Heart right ventricle (tissue), 16 donors: ENCODE results near the gene CLN3. TPM values are rescaled to one million over a fixed set of nuclear protein-coding genes. Genes with fewer than 3 reads are reported as not detected.

Experiments used
- ATAC-seq, 8 donors: fragments of 200-7000 bp; cut with Tn5 transposase; one replicate each; pipeline ENCODE4 v1.9.1; 2020; ENCODE audit warnings: mild to moderate bottlenecking in 8 of 8, moderate library complexity in 8 of 8, moderate number of reproducible peaks in 1 of 8
- DNase-seq, 2 donors: peaks; one replicate each; pipeline ENCODE4 v3.0.0-alpha.2; 2020
- H3K27ac ChIP-seq, 10 donors: fragments of 200-600 bp; sonication (generic) in 2 of 10; one replicate each; pipeline versions ENCODE4 v1.5.0 to v1.8.0; 2020 to 2022; ENCODE audit warnings: mild to moderate bottlenecking in 3 of 10
- H3K27me3 ChIP-seq, 7 donors: fragments of 200-600 bp; one replicate each; pipeline ENCODE4 v1.8.0; 2021 to 2022; ENCODE audit warnings: mild to moderate bottlenecking in 2 of 7
- H3K36me3 ChIP-seq, 9 donors: fragments of 200-600 bp; sonication (generic) in 1 of 9; one replicate each; pipeline versions ENCODE4 v1.5.0 to v1.8.0; 2020 to 2022; ENCODE audit warnings: mild to moderate bottlenecking in 2 of 9
- H3K4me1 ChIP-seq, 9 donors: fragments of 200-600 bp; sonication (generic) in 1 of 9; one replicate each; pipeline versions ENCODE4 v1.5.0 to v1.8.0; 2020 to 2022; ENCODE audit warnings: mild to moderate bottlenecking in 4 of 9
- H3K4me3 ChIP-seq, 10 donors: fragments of 200-600 bp; sonication (generic) in 2 of 10; one replicate each; pipeline versions ENCODE4 v1.5.0 to v1.8.0; 2020 to 2022; ENCODE audit warnings: mild to moderate bottlenecking in 7 of 10, moderate library complexity in 2 of 10
- H3K9me3 ChIP-seq, 11 donors: fragments of 200-600 bp in 10 of 11; sonication (generic) in 2 of 11; one replicate each; pipeline versions ENCODE4 v1.5.0 to v1.8.0; 2013 to 2022; ENCODE audit warnings: mild to moderate bottlenecking in 2 of 11, control low read depth in 1 of 11, moderate library complexity in 1 of 11
- CTCF ChIP-seq, 9 donors: fragments of 200-600 bp; sonication (generic) in 2 of 9; IDR thresholded peaks; one replicate each; pipeline versions ENCODE4 v1.5.0 to v1.8.0; 2021 to 2022; ENCODE audit warnings: antibody characterized with exemption in 9 of 9, mild to moderate bottlenecking in 5 of 9, moderate library complexity in 1 of 9
- WGBS, 2 donors: extraction: QIAGEN DNeasy Blood & Tissue Kit; methylation state at CpG; one replicate each; pipeline ENCODE4 v1.1.7; 2013; ENCODE audit warnings: inconsistent platforms in 1 of 2; 5-methylcytosine and 5-hydroxymethylcytosine counted together
- intact Hi-C, 10 donors: fragments of 100-400 bp; cut with DNase I; formaldehyde crosslinking; loops; one replicate each; pipeline versions ENCODE4 v1.11.1 to v1.14.2; 2022
- polyA plus RNA-seq, 2 donors: library from polyadenylated mRNA; stranded (reverse); fragments of 200-250 nt; gene quantifications; one replicate each; pipeline ENCODE4 v1.2.3, GENCODE V29; 2013
- total RNA-seq, 10 donors: library from RNA; stranded (reverse); fragmentation: NEBNext Ultra II Directional in 3 of 10; extraction: Animal tissue kit (Norgen Biotek cat#: 25700) in 3 of 10; gene quantifications; one replicate each; pipeline versions ENCODE4 v1.2.1 to v1.2.4, GENCODE V29; 2021 to 2023
- donor health status: Arrhythmogenic right ventricular cardiomyopathy.
- donor health status: ischemic (EF 13 %, LVEDD 7.1; RV severe dilation, severe dysfunction).
- donor health status: healthy with polysubstance abuse.
- donor health status: DM: no; HTN: yes; CAD: no.
- donor health status: DM: no; HTN: no; CAD: no.
- donor health status: ischemic (EF 25% LVEDD 6.9; RV normal size, moderate dysfunction).
- donor health status: ischemic (EF 25% LVEDD 5.7; RV mildly dilated, moderate dysfunction).
- donor health status: healthy.
- donor health status: DM: yes; HTN: yes; CAD: no.
- donor health status: Ischemic cardiomyopathy.
- donor health status: ischemic (EF 35%, LVEDD 5.7; RV mildly dilated, moderate dysfunction).
- donor health status: nonischemic (EF 11% LVEDD 7.7; RV severe dilation, severe dysfunction).
- donor health status: DM: yes; HTN: yes; CAD: no.
- donor health status: PGD.
- donor health status: ischemic (EF 29% LVEDD 5.4; RV normal size, mild dysfunction).
- donor health status: nonischemic (EF 23%, LVEDD 6.1; RV moderate dilation, normal function).

The CLN3 gene
- total and polyA plus RNA-seq, 12 donors = 6.5 to 21.2 (median 10.8) TPM

- Histone ChIP-seq H3K27me3 (peaks cover 0 to 16% (median 0%) of the 10 kb centered on the region in 7 donors), H3K4me1 (peaks cover 0 to 31% (median 0%) of the 10 kb centered on the region in 9 donors), H3K36me3 (peaks cover 0 to 20% (median 0%) of the 10 kb centered on the region in 9 donors), H3K4me3 (no peak overlapping the region), H3K9me3 (no peaks in the 10 kb centered on the region), H3K27ac (no peak overlapping the region)
- ATAC-seq = no peak
- DNase-seq = no peak
- 86% methylated on average over 32 to 33 of the region's 33 CpGs for WGBS, 2 donors
- intact Hi-C loops = loop anchor here in 2 of 10 donors (5.0 to 10.0 kb wide), 3 partner anchors 39 to 57 kb away; partner anchors contain the start of genes SGF29 (in 2 of the 2) and NUPR1 (in 1 of the 2)
- TF ChIP-seq CTCF (IDR thresholded peaks at IDR 0.05) = no peak
These were observed 6.2 kb upstream of the CLN3 start for GRCh38 chr16:28497861-28498599.

DNA sequence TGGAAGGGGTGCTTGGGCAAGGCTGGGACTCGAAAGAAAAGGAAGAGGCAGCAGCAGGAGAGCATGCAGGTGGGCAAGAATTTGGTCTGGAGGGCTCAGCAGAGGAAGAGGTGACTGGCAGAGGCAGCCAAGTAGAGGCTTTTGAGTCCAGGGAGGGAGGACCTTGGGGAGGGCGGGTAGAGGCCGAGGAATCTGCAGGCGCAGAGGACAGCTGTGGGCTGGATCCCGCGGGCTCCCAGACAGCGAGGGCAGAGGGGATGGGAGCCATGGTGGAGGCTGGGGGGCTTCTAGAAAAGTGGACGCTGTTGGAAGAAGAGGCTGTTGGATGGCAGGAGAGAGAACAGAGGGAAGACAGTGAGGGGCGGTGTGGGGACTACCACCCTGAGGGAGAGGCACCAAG lies 5.5 kb upstream of the CLN3 start:
- ATAC-seq (no peak), DNase-seq (no peak)
- Histone ChIP-seq H3K4me1 (peaks cover 0 to 38% (median 0%) of the 10 kb centered on the region in 9 donors), H3K9me3 (no peaks in the 10 kb centered on the region), H3K4me3 (no peak overlapping the region), H3K27me3 (peaks cover 0 to 11% (median 0%) of the 10 kb centered on the region in 7 donors), H3K27ac (peak overlapping the region in 1 of 10 donors; percentile 99), H3K36me3 (peaks cover 0 to 20% (median 0%) of the 10 kb centered on the region in 9 donors)
- no peak for TF ChIP-seq CTCF (IDR thresholded peaks at IDR 0.05)
- 84 to 90% methylated on average over 9 of the region's 9 CpGs for WGBS, 2 donors
- intact Hi-C loops = loop anchor here in 2 of 10 donors (5.0 to 10.0 kb wide), 3 partner anchors 40 to 57 kb away; partner anchors contain the start of genes SGF29 (in 2 of the 2) and NUPR1 (in 1 of the 2)

DNA sequence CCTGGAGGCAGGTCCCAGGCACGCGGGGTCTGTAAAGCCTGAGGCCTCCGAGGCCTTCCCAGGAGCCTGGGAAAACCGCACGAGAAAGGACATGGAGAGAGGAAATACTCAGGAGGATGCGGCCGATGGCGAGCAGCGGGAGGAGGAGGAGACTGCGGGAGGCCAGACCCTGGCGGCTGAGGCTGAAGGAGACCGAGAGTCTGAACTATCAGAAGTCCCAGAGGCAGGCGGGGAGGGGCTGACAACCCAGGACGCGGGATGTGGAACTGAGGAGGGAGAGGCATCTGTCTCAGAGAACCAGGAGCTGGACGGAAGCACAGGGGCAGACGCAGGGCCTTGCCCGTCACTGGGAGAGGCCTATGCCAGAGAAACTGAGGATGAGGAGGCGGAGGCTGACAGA lies 5.0 kb upstream of the CLN3 start:
- ATAC-seq (no peak), DNase-seq (no peak)
- Histone ChIP-seq H3K27ac (peak overlapping the region in 1 of 10 donors; percentile 99), H3K4me3 (no peak overlapping the region), H3K4me1 (peaks cover 0 to 39% (median 0%) of the 10 kb centered on the region in 9 donors), H3K27me3 (peaks cover 0 to 6% (median 0%) of the 10 kb centered on the region in 7 donors), H3K9me3 (no peaks in the 10 kb centered on the region), H3K36me3 (peaks cover 0 to 20% (median 0%) of the 10 kb centered on the region in 9 donors)
- intact Hi-C loops = loop anchor here in 2 of 10 donors (5.0 to 10.0 kb wide), 3 partner anchors 40 to 58 kb away; partner anchors contain the start of genes SGF29 (in 2 of the 2) and NUPR1 (in 1 of the 2)
- WGBS, 2 donors = 63 to 66% methylated on average over 19 of the region's 19 CpGs
- TF ChIP-seq CTCF (IDR thresholded peaks at IDR 0.05) = no peak
